GM19193 (cell line): ENCODE results near the gene FUBP3.
A peak's percentile ranks its signal among the peaks of the same experiment; 100 is the strongest.

Experiments used
- POLR2A ChIP-seq: IDR thresholded peaks from 4 replicates; pipeline ENCODE4 v1.6.1; 2011; ENCODE audit not compliant: insufficient read depth, insufficient read length; ENCODE audit errors: extremely low read depth

The FUBP3 gene, protein sequence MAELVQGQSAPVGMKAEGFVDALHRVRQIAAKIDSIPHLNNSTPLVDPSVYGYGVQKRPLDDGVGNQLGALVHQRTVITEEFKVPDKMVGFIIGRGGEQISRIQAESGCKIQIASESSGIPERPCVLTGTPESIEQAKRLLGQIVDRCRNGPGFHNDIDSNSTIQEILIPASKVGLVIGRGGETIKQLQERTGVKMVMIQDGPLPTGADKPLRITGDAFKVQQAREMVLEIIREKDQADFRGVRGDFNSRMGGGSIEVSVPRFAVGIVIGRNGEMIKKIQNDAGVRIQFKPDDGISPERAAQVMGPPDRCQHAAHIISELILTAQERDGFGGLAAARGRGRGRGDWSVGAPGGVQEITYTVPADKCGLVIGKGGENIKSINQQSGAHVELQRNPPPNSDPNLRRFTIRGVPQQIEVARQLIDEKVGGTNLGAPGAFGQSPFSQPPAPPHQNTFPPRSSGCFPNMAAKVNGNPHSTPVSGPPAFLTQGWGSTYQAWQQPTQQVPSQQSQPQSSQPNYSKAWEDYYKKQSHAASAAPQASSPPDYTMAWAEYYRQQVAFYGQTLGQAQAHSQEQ

GRCh38 chr9:130578865-130579737, at the start of gene FUBP3:
FUBP3 (plus strand) TSS chr9:130579577; CDS start chr9:130579681, 104 bp downstream.
- TF ChIP-seq POLR2A, result peak; percentile 94

DNA sequence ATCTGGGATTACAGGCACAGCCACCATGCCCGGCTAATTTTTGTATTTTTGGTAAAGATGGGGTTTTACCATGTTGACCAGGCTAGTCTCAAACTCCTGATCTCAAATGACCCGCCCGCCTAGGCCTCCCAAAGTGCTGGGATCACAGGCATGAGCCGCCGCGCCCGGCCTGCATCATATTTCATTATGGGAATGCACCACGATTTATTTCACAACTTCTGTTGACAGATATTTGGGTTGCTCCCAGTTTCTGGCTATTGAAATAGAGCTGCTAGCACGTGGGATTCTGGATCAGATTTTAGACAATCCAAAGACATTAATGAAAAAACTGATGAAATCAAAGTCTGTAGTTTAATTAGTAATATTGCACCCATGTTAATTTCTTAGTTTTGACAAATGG, 48.4 kb upstream of the FUBP3 start:
- no peak for TF ChIP-seq POLR2A

GRCh38 chr9:130531670-130532069, 47.7 kb upstream of the FUBP3 start:
- TF ChIP-seq POLR2A, result no peak

DNA sequence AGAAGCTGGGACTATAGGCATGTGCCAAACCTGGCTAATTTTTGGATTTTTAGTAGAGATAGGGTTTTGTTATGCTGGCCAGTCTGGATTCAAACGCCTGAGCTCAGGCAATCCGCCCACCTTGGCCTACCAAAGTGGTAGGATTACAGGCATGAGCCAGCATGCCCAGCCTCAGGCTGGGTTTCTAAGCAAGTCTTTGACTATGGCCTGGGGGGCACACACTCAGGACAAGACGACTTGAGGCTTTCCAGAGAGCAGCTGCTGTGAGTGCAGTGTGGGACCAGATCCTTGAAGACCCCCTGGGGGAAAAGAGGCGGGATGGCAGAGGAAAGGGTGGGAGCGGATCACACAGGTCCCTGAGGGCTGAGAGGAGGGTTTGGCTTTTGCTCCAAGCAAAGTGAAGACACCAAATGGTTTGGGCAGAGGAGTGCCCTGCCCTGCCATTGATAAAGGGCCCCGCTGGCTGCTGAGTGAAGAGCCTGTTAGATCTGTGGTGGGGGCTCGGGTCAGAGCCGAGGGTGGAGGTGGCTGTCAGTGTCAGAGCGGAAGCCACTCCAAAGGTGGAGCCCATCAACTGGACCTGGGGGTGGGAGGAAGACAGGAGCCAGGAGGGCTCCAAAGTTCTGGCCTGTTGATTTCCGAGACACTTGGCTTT, 46.8 kb upstream of the FUBP3 start:
- no peak for TF ChIP-seq POLR2A

DNA sequence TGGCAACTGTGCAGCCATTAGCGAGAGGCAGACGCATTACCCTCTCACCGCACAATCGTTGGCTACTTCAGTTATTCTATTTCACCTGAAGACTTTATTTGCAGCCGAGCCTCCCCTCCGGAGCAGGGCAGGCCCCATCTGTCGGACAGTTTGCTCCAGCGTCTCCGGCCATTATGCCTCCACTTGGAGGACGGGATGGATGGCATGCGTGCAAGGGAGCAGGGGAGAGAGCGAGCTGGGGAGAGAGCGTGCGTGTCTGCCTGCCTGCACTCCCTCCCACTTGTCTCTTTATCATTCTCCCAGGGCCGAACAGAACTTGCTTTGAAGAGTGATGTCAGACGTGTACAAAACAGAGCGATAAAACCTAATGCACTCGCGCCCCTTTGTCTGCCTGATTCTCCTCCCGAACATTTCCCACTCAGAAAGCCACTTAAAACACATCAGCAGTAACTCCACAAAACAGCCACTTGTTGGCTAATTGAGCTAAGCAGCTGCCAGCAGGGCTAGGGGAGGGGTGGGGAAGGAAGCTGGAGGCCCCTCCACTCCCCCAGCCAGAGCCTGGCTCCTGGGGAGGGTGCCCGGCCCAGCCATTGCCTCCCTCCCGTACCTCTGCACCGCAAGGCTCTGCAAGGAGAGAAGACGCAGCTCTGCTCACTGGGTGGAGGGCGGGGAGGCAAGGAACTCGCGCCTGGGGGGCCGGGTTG, 43.4 kb upstream of the FUBP3 start:
- no peak for TF ChIP-seq POLR2A

DNA sequence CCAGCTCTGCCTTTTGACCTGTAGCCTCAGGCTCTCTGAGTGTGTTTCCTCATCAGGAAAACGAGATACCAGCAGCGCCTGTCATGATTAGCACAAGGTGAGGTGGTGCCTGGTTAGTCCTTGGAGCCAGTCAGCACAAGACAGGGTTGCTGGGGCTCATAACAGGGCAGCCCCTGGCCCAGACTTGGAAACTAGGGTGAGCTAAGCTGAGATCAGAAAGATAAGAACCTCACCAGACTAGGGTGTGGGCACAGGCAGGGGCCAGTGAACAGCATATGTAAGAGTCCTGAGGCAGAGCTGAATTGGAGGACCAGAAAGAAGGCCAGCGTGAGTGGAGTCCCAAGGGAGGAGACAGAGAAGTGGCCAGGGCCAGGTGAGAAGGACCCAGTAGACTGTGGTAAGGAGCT, 42.7 kb upstream of the FUBP3 start:
- no peak for TF ChIP-seq POLR2A

DNA sequence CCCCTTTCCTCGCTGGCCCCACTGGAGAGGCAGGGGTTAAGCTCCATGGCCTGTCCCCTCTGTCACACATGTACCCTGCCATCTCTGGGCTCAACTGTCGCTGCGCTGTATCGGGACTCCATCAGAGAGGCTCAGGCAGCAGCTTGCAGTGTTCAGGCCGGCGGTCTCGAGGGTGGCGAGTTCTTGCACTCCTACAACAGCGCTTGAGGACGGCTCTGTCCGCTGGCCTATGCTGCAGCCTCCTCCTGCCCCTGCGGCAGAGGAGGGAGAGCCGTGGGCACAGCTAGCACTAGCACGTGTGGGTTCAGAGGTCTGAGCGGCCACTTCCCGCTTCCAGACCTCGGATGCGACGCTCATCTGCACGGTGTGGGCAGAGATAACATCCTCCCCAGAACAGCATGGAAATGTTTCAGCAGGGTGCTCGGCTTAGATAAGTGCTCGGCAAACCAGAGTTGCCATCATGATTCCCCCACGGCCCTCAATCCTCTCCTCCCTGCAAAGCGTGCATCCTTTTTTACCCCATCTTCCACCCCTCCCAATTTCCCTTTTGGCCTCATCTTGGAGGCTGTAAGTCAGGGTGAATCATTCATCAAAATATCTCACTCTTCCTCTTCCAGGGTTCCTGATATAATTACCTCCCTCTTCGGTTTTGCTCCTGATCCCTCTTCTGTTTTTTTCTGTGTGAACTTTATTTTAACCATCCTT, 41.9 kb upstream of the FUBP3 start:
- no peak for TF ChIP-seq POLR2A

- no peak for TF ChIP-seq POLR2A
Measured at GRCh38 chr9:130539420-130540223, 39.8 kb upstream of the FUBP3 start.

- no peak for TF ChIP-seq POLR2A
Measured at GRCh38 chr9:130541533-130541932, 37.8 kb upstream of the FUBP3 start.

- TF ChIP-seq POLR2A, result no peak
Measured at GRCh38 chr9:130542038-130542437, 37.3 kb upstream of the FUBP3 start.

- TF ChIP-seq POLR2A, result no peak
Measured at GRCh38 chr9:130542457-130543228, 36.7 kb upstream of the FUBP3 start.

DNA sequence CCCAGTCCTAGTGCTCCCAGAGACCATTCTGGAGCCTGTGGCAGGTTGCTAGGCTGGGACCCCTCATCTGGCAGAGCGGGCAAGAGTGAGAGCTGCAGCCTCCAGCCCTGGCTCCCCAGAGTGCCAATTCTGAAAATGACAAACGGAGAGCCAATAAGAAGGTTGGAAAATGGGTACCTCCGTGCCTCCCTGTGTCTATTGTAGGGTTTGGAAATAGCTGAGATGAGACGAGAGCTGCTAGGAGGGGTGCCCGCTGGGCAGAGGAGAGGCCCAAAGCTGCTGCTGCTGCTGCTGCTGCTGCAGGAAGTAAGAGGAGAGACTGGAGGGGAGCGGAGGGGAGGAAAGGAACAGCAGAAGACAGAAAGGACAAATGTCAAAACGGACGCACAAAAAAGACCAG, 36.0 kb upstream of the FUBP3 start:
- TF ChIP-seq POLR2A, result no peak
